Panc1 (cell line): Measurements from ENCODE around the gene DPYSL3.

ENCODE experiments used
- POLR2AphosphoS5 ChIP-seq: IDR thresholded peaks from 2 replicates; pipeline ENCODE4 v1.6.1; 2012; ENCODE audit warnings: mild to moderate bottlenecking, low read depth, low read length, moderate library complexity
- SIN3A ChIP-seq: IDR thresholded peaks from 2 replicates; pipeline ENCODE4 v1.6.1; 2012; ENCODE audit warnings: low read depth, mild to moderate bottlenecking, low read length, moderate library complexity, borderline replicate concordance; ENCODE audit not compliant: insufficient read depth
- TCF7L2 ChIP-seq: IDR thresholded peaks from 2 replicates; pipeline ENCODE4 v1.6.1; 2011; ENCODE audit warnings: mild to moderate bottlenecking, low read depth, low read length, inconsistent platforms
- TF ChIP-seq, protein P1 (sequence below): fragments of 450-650 bp; IDR thresholded peaks from 2 replicates; pipeline ENCODE4 v1.5.1; 2017; ENCODE audit warnings: mild to moderate bottlenecking
- TF ChIP-seq, protein P2 (sequence below), 2 experiments: IDR thresholded peaks; 2 replicates each; pipeline ENCODE4 v1.6.1; 2011 to 2012; ENCODE audit warnings: low read depth in 2 of 2, control low read depth in 1 of 2, low read length in 1 of 2, mild to moderate bottlenecking in 1 of 2, moderate library complexity in 1 of 2; ENCODE audit not compliant: insufficient read depth in 1 of 2

DNA sequence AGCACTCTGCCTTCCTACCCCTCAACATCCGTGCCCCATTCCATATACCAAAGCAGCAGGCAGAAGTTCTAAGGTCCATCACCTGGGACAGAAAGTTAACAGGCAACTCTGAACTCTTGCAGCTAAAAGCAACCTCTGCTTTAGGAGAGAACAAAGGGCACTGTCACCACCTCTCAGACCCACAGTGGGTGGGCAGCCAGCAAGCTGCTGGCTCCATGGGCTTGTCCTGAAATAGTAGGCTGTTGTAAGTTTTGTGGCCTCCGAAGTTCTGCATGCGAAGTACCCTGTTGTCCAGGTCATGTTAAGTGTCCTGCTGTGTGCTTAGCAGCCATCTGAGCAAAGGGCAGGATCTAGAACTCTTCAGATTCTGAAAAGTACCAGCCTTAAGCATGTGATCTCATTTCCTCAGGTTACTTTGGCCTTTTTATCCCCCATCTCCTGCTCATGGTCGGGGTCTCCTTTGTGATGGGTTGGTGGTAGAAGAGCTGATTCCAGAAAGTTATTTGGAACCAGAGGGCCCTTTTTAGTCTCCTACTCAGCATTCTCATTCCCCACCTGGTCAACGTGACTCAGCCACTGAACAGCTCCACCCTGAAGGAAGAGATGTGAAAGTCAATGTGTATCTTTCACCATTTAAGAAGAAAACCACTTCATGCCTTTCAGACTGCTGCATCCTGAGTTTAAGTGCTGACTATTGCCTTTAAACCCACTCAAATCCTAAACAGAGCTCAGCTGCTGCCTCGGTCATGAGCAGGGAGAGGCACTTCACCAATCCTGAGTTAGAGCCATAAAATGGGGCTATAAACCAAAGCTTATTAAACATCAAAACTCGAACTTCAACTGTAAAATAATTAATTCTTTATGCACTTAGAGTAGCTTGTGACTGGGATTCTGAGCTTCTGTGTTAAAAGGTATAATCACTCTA is 121.4 kb downstream of the DPYSL3 start:
- TF ChIP-seq, protein P1, sequence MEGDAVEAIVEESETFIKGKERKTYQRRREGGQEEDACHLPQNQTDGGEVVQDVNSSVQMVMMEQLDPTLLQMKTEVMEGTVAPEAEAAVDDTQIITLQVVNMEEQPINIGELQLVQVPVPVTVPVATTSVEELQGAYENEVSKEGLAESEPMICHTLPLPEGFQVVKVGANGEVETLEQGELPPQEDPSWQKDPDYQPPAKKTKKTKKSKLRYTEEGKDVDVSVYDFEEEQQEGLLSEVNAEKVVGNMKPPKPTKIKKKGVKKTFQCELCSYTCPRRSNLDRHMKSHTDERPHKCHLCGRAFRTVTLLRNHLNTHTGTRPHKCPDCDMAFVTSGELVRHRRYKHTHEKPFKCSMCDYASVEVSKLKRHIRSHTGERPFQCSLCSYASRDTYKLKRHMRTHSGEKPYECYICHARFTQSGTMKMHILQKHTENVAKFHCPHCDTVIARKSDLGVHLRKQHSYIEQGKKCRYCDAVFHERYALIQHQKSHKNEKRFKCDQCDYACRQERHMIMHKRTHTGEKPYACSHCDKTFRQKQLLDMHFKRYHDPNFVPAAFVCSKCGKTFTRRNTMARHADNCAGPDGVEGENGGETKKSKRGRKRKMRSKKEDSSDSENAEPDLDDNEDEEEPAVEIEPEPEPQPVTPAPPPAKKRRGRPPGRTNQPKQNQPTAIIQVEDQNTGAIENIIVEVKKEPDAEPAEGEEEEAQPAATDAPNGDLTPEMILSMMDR, result no peak
- no peak for TF ChIP-seq POLR2AphosphoS5
- no peak for TF ChIP-seq TCF7L2
- TF ChIP-seq, protein P2, sequence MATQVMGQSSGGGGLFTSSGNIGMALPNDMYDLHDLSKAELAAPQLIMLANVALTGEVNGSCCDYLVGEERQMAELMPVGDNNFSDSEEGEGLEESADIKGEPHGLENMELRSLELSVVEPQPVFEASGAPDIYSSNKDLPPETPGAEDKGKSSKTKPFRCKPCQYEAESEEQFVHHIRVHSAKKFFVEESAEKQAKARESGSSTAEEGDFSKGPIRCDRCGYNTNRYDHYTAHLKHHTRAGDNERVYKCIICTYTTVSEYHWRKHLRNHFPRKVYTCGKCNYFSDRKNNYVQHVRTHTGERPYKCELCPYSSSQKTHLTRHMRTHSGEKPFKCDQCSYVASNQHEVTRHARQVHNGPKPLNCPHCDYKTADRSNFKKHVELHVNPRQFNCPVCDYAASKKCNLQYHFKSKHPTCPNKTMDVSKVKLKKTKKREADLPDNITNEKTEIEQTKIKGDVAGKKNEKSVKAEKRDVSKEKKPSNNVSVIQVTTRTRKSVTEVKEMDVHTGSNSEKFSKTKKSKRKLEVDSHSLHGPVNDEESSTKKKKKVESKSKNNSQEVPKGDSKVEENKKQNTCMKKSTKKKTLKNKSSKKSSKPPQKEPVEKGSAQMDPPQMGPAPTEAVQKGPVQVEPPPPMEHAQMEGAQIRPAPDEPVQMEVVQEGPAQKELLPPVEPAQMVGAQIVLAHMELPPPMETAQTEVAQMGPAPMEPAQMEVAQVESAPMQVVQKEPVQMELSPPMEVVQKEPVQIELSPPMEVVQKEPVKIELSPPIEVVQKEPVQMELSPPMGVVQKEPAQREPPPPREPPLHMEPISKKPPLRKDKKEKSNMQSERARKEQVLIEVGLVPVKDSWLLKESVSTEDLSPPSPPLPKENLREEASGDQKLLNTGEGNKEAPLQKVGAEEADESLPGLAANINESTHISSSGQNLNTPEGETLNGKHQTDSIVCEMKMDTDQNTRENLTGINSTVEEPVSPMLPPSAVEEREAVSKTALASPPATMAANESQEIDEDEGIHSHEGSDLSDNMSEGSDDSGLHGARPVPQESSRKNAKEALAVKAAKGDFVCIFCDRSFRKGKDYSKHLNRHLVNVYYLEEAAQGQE (IDR thresholded peaks at IDR 0.05; ENCODE audit: insufficient read depth in 1 of 2, low read depth in 2 of 2, low read length in 1 of 2), result no peak
- no peak for TF ChIP-seq SIN3A
